K562 (cell line): Measurements from ENCODE around the gene DOK1. TPM values are rescaled to one million over a fixed set of nuclear protein-coding genes. Genes with fewer than 3 reads are reported as not detected.

Experiments used
- ATAC-seq: fragments of 200-7000 bp; cut with Tn5 transposase; 3 replicates; pipeline ENCODE4 v1.9.1; 2020; ENCODE audit warnings: moderate library complexity
- BruUV-seq: library from RNA; stranded (reverse); fragments of 400-500 nt; replicated peaks from 2 replicates; lab custom pipeline; 2021; lab: Mats Ljungman, UMichigan
- CTCF ChIA-PET: fragments of 300-600 bp; formaldehyde crosslinking; extraction: SDS; loops from one replicate; lab custom pipeline; 2021; ENCODE audit warnings: low intra/inter-chr PET ratio; lab: Yijun Ruan, JAX
- POLR2A ChIA-PET: fragments of 300-600, 350-650 bp; sonication (Branson Sonifier 250); formaldehyde crosslinking; extraction: SDS; loops from one replicate; lab custom pipeline; 2021; ENCODE audit warnings: antibody characterized with exemption, inconsistent platforms; lab: Yijun Ruan, JAX
- DNase-seq, 4 experiments: peaks; one replicate each; pipeline versions ENCODE4 v3.0.0 to v3.0.0-alpha.2; 2011 to 2018; ENCODE audit warnings: low spot score in 3 of 4, mixed read lengths in 3 of 4; ENCODE audit errors: extremely low read depth in 1 of 4
- FAIRE-seq: peaks from 2 replicates; lab custom pipeline; 2011; peaks lifted over from hg19 to GRCh38; lab: Jason Lieb, UNC
- H2AFZ ChIP-seq: 2 replicates; pipeline ENCODE4 v1.6.0; 2011; ENCODE audit warnings: low read depth, low read length, control low read depth, inconsistent platforms
- H3K27ac ChIP-seq: fragments of 200-600 bp; 3 replicates; pipeline ENCODE4 v1.8.0; 2011; ENCODE audit warnings: low read depth, mild to moderate bottlenecking, control low read depth, inconsistent platforms, low read length, moderate library complexity, mixed read lengths; ENCODE audit errors: extremely low read depth
- H3K27me3 ChIP-seq, 2 experiments: fragments of 300-600 bp in 1 of 2; 2 replicates in 1 of 2; 3 replicates in 1 of 2; pipeline versions ENCODE4 v1.6.0 to v1.8.0; 2011; ENCODE audit warnings: inconsistent platforms in 2 of 2, low read length in 2 of 2, mild to moderate bottlenecking in 1 of 2, mixed read lengths in 1 of 2, moderate library complexity in 1 of 2; ENCODE audit not compliant: control insufficient read depth in 2 of 2, insufficient read depth in 2 of 2
- H3K36me3 ChIP-seq: fragments of 300-600 bp; 3 replicates; pipeline ENCODE4 v1.8.0; 2011; ENCODE audit warnings: mild to moderate bottlenecking, low read length, inconsistent platforms; ENCODE audit not compliant: control insufficient read depth, insufficient read depth
- H3K4me1 ChIP-seq, 2 experiments: fragments of 200-600 bp in 1 of 2; replicated peaks in 1 of 2; 2 replicates in 1 of 2; 3 replicates in 1 of 2; pipeline versions ENCODE4 v1.5.1 to v1.8.0; 2011; ENCODE audit warnings: inconsistent platforms in 2 of 2, low read length in 2 of 2, mild to moderate bottlenecking in 1 of 2, mixed read lengths in 1 of 2, moderate library complexity in 1 of 2; ENCODE audit not compliant: control insufficient read depth in 2 of 2, insufficient read depth in 2 of 2
- H3K4me2 ChIP-seq: 2 replicates; pipeline ENCODE4 v1.6.1; 2011; ENCODE audit warnings: low read length, control low read depth, inconsistent platforms, mixed read lengths; ENCODE audit not compliant: insufficient read depth
- H3K4me3 ChIP-seq: fragments of 200-600 bp; sonication (generic), shearing (Covaris generic); 2 replicates; pipeline ENCODE4 v1.5.1; 2016; ENCODE audit warnings: control low read depth, inconsistent platforms
- H3K79me2 ChIP-seq: fragments of 200-600 bp; 3 replicates; pipeline ENCODE4 v1.8.0; 2011; ENCODE audit warnings: low read length, inconsistent platforms; ENCODE audit not compliant: control insufficient read depth, insufficient read depth
- H3K9ac ChIP-seq, 2 experiments: 2 replicates each; pipeline versions ENCODE4 v1.6.0 to v1.6.1; 2011; ENCODE audit warnings: low read depth in 2 of 2, low read length in 2 of 2, control low read depth in 1 of 2, inconsistent platforms in 1 of 2, mild to moderate bottlenecking in 1 of 2, mixed read lengths in 1 of 2; ENCODE audit not compliant: insufficient read depth in 1 of 2
- H3K9me1 ChIP-seq: one replicate; pipeline ENCODE4 v1.6.0; 2011; ENCODE audit warnings: inconsistent platforms, mild to moderate bottlenecking, low read length, moderate library complexity; ENCODE audit not compliant: control insufficient read depth, insufficient read depth
- H3K9me3 ChIP-seq: replicated peaks from 2 replicates; pipeline ENCODE4 v1.5.1; 2011; ENCODE audit warnings: low read depth, low read length, inconsistent platforms; ENCODE audit not compliant: control insufficient read depth, insufficient read depth
- H4K20me1 ChIP-seq: replicated peaks from 2 replicates; pipeline ENCODE4 v1.6.1; 2011; ENCODE audit warnings: low read length, inconsistent platforms, mixed read lengths; ENCODE audit not compliant: control insufficient read depth, insufficient read depth
- ARID1B ChIP-seq: fragments of 450-650 bp; IDR thresholded peaks from 2 replicates; pipeline ENCODE4 v1.6.1; 2016; ENCODE audit warnings: antibody characterized with exemption, mild to moderate bottlenecking, inconsistent platforms
- ARNT ChIP-seq, 2 experiments: fragments of 450-650 bp; IDR thresholded peaks; 2 replicates each; pipeline ENCODE4 v1.6.1; 2016; ENCODE audit warnings: mild to moderate bottlenecking in 1 of 2
- CCAR2 ChIP-seq: fragments of 200-400 bp; formaldehyde crosslinking; IDR thresholded peaks from 2 replicates; pipeline ENCODE4 v1.6.1; 2017; ENCODE audit warnings: mild to moderate bottlenecking, low read depth, low read length
- FOXK2 ChIP-seq, 2 experiments: fragments of 450-650 bp; IDR thresholded peaks in 1 of 2; conservative IDR thresholded peaks in 1 of 2; 2 replicates each; pipeline ENCODE4 v1.6.1; 2016; ENCODE audit warnings: low read depth in 2 of 2, mild to moderate bottlenecking in 1 of 2
- JUNB ChIP-seq: fragments of 450-650 bp; formaldehyde crosslinking; conservative IDR thresholded peaks from 2 replicates; pipeline ENCODE4 v1.4.0; 2020; ENCODE audit warnings: mild to moderate bottlenecking
- NFATC3 ChIP-seq: fragments of 450-650 bp; IDR thresholded peaks from 2 replicates; pipeline ENCODE4 v1.6.1; 2017; ENCODE audit warnings: mild to moderate bottlenecking
- NR2C2 ChIP-seq, 2 experiments: fragments of 200-800 bp in 1 of 2; sonication (Bioruptor generic) in 1 of 2; sonication (generic) in 1 of 2; formaldehyde crosslinking in 1 of 2; IDR thresholded peaks; 2 replicates each; pipeline versions ENCODE4 v1.6.1 to v1.8.0; 2016 to 2022; ENCODE audit warnings: mild to moderate bottlenecking in 1 of 2, missing compliant biosample characterization in 1 of 2, missing genetic modification characterization in 1 of 2, missing genetic modification reagents in 1 of 2
- SIN3A ChIP-seq, 2 experiments: fragments of 150-350 bp in 1 of 2; IDR thresholded peaks; 2 replicates each; pipeline ENCODE4 v1.6.1; 2011 to 2016; ENCODE audit warnings: borderline replicate concordance in 2 of 2, low read depth in 2 of 2, low read length in 2 of 2, mild to moderate bottlenecking in 2 of 2, moderate library complexity in 2 of 2; ENCODE audit not compliant: control insufficient read depth in 1 of 2
- SOX6 ChIP-seq: fragments of 450-650 bp; IDR thresholded peaks from 2 replicates; pipeline ENCODE4 v1.6.1; 2014; ENCODE audit warnings: mild to moderate bottlenecking
- STAT5B ChIP-seq: fragments of 250-450 bp; sonication (Bioruptor Pico); IDR thresholded peaks from 2 replicates; pipeline ENCODE4 v1.8.0; 2021; ENCODE audit warnings: mild to moderate bottlenecking, inconsistent platforms
- TCF3 ChIP-seq: sonication (generic); formaldehyde crosslinking; IDR thresholded peaks from 2 replicates; pipeline ENCODE4 v1.4.0; 2020; ENCODE audit warnings: mild to moderate bottlenecking, missing genetic modification reagents
- TCFL5 ChIP-seq: fragments of 250-450 bp; sonication (Bioruptor Pico); conservative IDR thresholded peaks from 2 replicates; pipeline ENCODE4 v1.6.1; 2021; ENCODE audit warnings: mild to moderate bottlenecking, moderate library complexity, matching md5 sums
- ZBTB7A ChIP-seq: IDR thresholded peaks from 2 replicates; pipeline ENCODE4 v1.6.1; 2011; ENCODE audit warnings: low read depth, mild to moderate bottlenecking, low read length, moderate library complexity, borderline replicate concordance; ENCODE audit not compliant: control insufficient read depth
- ZNF668 ChIP-seq: fragments of 250-450 bp; sonication (Bioruptor Pico); IDR thresholded peaks from 2 replicates; pipeline ENCODE4 v1.8.0; 2022; ENCODE audit warnings: mild to moderate bottlenecking, inconsistent platforms
- WGBS: fragments of 100-300 bp; shearing (Covaris generic); methylation state at CpG from one replicate; pipeline ENCODE4 v1.1.6; 2016; ENCODE audit warnings: low coverage, mixed read lengths; ENCODE audit not compliant: insufficient coverage; ENCODE audit errors: missing lambda C conversion rate; 5-methylcytosine and 5-hydroxymethylcytosine counted together
- in situ Hi-C: fragments of 300-500 bp; cut with MboI; formaldehyde crosslinking; loops from 4 replicates; pipeline ENCODE4 v1.15.0; 2018; ENCODE audit warnings: inconsistent platforms, mixed read lengths
- intact Hi-C: fragments of 100-400 bp; cut with micrococcal nuclease; formaldehyde crosslinking; loops from 2 replicates; pipeline ENCODE4 v1.14.2; 2022
- polyA plus RNA-seq, 8 experiments: library from polyadenylated mRNA; depleted of rRNA in 4 of 8; stranded (reverse) in 5 of 8; unstranded in 3 of 8; fragments of >200 nt; fragmentation: Nextera tagmentation in 2 of 8; fragmentation: Illumina TruSeq in 1 of 8; extraction: Ambion mirVana in 2 of 8; extraction: Trizol in 1 of 8; gene quantifications; 2 replicates each; pipeline versions ENCODE4 v1.2.1 to v1.2.3, GENCODE V29; 2011 to 2014; ENCODE audit warnings: inconsistent platforms in 1 of 8, missing spikeins in 1 of 8
- total RNA-seq, 7 experiments: library from RNA; depleted of rRNA in 6 of 7; stranded (reverse); fragments of >200 nt in 6 of 7; fragmentation: Illumina TruSeq in 2 of 7; extraction: Trizol in 2 of 7; gene quantifications; 2 replicates each; pipeline versions ENCODE4 v1.2.1 to v1.2.3, GENCODE V29; 2011 to 2021; ENCODE audit warnings: low replicate concordance in 1 of 7
- TF ChIP-seq, protein P1 (sequence below): sonication (generic); formaldehyde crosslinking; IDR thresholded peaks from 2 replicates; pipeline ENCODE4 v1.8.1; 2023; ENCODE audit warnings: mild to moderate bottlenecking, missing genetic modification reagents
- TF ChIP-seq, protein P2 (sequence below): fragments of 250-450 bp; sonication (Bioruptor Pico); IDR thresholded peaks from 2 replicates; pipeline ENCODE4 v1.9.0; 2021; ENCODE audit warnings: mild to moderate bottlenecking, inconsistent platforms

DOK1 gene
- total and polyA plus RNA-seq, 9 of the 15 experiments (the other 6 are each of a cell fraction or from before 2014, with no cell fraction given), result 0.59 to 36.4 (median 16.1) TPM

DNA sequence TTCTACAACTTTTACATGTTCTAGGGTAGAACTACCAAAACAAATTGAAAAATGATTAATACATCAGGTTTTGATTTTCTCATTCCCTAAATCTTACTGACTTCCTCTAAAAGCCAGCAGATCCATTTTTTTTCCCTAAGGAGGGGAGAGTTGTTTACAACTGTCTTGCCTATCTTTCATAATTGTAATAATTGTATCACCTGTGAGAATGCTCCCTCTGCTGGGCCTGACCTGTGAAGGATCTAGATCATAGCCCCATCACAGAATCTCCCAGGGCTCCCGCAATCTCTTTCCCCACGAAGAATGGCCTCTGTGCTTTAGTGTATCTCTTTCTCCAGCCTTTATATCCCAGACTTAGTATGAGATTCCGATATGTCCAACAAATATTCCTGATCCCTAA lies 9.9 kb upstream of the DOK1 start (continued):
- no peak for TF ChIP-seq SIN3A (IDR thresholded peaks at IDR 0.05; ENCODE audit: borderline replicate concordance in 2 of 2, control insufficient read depth in 1 of 2, low read depth in 2 of 2, low read length in 2 of 2)
- no peak for TF ChIP-seq ARNT (IDR thresholded peaks at IDR 0.05)
- TF ChIP-seq, protein P1, sequence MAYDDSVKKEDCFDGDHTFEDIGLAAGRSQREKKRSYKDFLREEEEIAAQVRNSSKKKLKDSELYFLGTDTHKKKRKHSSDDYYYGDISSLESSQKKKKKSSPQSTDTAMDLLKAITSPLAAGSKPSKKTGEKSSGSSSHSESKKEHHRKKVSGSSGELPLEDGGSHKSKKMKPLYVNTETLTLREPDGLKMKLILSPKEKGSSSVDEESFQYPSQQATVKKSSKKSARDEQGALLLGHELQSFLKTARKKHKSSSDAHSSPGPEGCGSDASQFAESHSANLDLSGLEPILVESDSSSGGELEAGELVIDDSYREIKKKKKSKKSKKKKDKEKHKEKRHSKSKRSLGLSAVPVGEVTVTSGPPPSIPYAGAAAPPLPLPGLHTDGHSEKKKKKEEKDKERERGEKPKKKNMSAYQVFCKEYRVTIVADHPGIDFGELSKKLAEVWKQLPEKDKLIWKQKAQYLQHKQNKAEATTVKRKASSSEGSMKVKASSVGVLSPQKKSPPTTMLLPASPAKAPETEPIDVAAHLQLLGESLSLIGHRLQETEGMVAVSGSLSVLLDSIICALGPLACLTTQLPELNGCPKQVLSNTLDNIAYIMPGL (CRISPR knock-in tag), result no peak
- no peak for TF ChIP-seq TCFL5 (CRISPR knock-in tag)
- TF ChIP-seq JUNB (CRISPR knock-in tag), result no peak
- TF ChIP-seq CCAR2, result no peak
- TF ChIP-seq FOXK2 (conservative IDR thresholded peaks at IDR 0.05 in 1 of 2, IDR thresholded peaks at IDR 0.05 in 1 of 2; ENCODE audit: low read depth in 2 of 2), result peak in 1 of 2 experiments; percentile 75; a peak in 3 of 4 replicates
- no peak for TF ChIP-seq ZNF668
- no peak for TF ChIP-seq STAT5B (CRISPR knock-in tag)

DNA sequence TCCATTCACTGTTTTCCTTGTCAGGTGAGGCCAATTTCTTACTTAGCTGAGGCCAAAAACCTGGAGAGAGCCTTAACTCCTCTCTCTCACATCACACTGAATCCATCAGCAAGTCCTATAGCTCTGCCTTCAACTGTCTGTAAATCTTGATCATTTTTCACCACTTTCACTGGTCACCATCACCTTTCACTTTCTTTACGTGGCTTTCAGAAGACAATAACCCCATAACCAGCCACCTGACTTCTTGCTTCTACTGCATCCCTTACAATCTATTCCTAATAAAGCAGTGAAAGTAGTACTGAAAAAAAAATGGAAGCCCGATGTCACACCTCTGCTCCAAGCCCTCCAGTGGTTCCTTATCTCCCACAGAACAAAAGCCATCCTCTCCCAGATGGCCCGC lies 8.5 kb upstream of the DOK1 start:
- FAIRE-seq (no peak), DNase-seq (no peak), ATAC-seq (no peak)
- no peaks in the 10 kb centered on the region for H3K36me3 ChIP-seq
- H3K9ac ChIP-seq, result no peak overlapping the region; a peak in 1 of 4 replicates
- peak overlapping the region; percentile 47 for H2AFZ ChIP-seq
- BruUV-seq, result no TSS peak
- H3K4me2 ChIP-seq, result peak overlapping the region; percentile 16; the same call in 1 of the 2 replicates
- ChIA-PET POLR2A (interaction anchor here (0.6 to 3.8 kb wide), 4 partner anchors 9 to 17 kb away, joined by 3 to 17 read pairs (median 6); partner anchors contain the start of genes AUP1 and HTRA2), CTCF (no interaction called here)
- no peaks in the 10 kb centered on the region for H3K9me1 ChIP-seq
- in situ Hi-C loops, result no loop called here
- no peaks in the 10 kb centered on the region for H3K9me3 ChIP-seq
- no peak overlapping the region for H3K4me3 ChIP-seq
- intact Hi-C loops, result no loop called here
- no peak overlapping the region for H3K27ac ChIP-seq
- H3K27me3 ChIP-seq, result no peaks in the 10 kb centered on the region
- H3K4me1 ChIP-seq, result peaks cover 18 to 35% of the 10 kb centered on the region in 2 experiments
- no peaks in the 10 kb centered on the region for H4K20me1 ChIP-seq
- peaks cover 1% of the 10 kb centered on the region; the same call in 1 of the 3 replicates for H3K79me2 ChIP-seq
- 15% methylated on average over 3 of the region's 3 CpGs for WGBS
- TF ChIP-seq ZBTB7A, result no peak
- no peak for TF ChIP-seq ARID1B
- no peak for TF ChIP-seq NR2C2 (CRISPR knock-in tag; IDR thresholded peaks at IDR 0.05)
- no peak for TF ChIP-seq NR2C2 (tag; IDR thresholded peaks at IDR 0.05)
- TF ChIP-seq NFATC3, result no peak
- TF ChIP-seq, protein P2, sequence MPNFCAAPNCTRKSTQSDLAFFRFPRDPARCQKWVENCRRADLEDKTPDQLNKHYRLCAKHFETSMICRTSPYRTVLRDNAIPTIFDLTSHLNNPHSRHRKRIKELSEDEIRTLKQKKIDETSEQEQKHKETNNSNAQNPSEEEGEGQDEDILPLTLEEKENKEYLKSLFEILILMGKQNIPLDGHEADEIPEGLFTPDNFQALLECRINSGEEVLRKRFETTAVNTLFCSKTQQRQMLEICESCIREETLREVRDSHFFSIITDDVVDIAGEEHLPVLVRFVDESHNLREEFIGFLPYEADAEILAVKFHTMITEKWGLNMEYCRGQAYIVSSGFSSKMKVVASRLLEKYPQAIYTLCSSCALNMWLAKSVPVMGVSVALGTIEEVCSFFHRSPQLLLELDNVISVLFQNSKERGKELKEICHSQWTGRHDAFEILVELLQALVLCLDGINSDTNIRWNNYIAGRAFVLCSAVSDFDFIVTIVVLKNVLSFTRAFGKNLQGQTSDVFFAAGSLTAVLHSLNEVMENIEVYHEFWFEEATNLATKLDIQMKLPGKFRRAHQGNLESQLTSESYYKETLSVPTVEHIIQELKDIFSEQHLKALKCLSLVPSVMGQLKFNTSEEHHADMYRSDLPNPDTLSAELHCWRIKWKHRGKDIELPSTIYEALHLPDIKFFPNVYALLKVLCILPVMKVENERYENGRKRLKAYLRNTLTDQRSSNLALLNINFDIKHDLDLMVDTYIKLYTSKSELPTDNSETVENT, result no peak
- TF ChIP-seq TCF3 (CRISPR knock-in tag), result peak; percentile 57
- 0 out of 2 replicates have a peak, but pooled peaks have one; percentile 22 for TF ChIP-seq SOX6
